Left colon (tissue), 2 donors: ENCODE data around the gene DLX5. TPM values are rescaled to one million over a fixed set of nuclear protein-coding genes. Genes with fewer than 3 reads are reported as not detected.

Experiments used
- ATAC-seq: fragments of 200-7000 bp; cut with Tn5 transposase; one replicate; pipeline ENCODE4 v1.9.1; 2020; ENCODE audit warnings: mild to moderate bottlenecking, moderate library complexity
- DNase-seq, 2 donors: peaks; one replicate each; pipeline ENCODE4 v3.0.0-alpha.2; 2020
- intact Hi-C, 2 donors: fragments of 100-400 bp; cut with DNase I in 1 of 2; cut with micrococcal nuclease in 1 of 2; formaldehyde crosslinking; loops; one replicate each; pipeline versions ENCODE4 v1.11.2 to v1.14.0; 2022; cut with DNase I, micrococcal nuclease
- total RNA-seq, 2 donors: library from RNA; stranded (reverse); fragmentation: NEBNext Ultra II Directional; extraction: Animal tissue kit (Norgen Biotek cat#: 25700); gene quantifications; one replicate each; pipeline ENCODE4 v1.2.1, GENCODE V29; 2021
- donor health status: DM: no; HTN: no; CAD: no.
- donor health status: DM: yes; HTN: yes; CAD: no.

Gene DLX5
- total RNA-seq, 2 donors from 2014 or later, result not detected

DNA sequence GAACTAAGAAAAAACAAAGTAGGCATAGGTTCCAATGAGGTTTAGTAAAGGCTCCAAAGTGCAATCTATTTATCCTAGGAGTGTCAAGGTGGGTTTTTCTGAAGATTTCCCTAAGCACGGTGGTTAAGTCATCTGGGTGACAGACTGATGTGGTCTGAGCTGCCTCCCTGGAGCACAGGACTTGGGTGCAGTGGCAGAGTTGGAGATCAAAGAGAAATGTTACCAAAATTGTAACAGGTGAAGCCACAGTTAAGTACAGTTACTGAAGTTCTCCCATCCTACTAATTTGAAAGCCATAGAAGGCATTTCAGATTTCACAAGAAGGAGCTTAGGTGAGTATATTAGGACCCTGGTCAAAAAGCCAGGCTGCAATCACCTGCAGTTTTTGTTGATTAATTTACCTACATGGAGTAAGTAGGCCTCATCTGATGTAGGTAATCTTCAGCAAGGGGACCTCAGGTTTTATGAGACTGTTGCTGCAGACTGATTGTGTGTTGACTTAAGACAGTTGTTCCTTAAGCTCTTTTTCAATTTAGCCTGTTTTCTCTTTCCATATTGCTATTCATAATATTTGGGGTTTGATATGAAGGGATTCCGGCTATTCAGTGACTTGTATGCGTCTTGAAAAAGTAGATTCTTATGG, 16.2 kb downstream of the DLX5 start:
- ATAC-seq (no peak), DNase-seq (no peak)
- intact Hi-C loops, result no loop called here

- ATAC-seq, result no peak
- DNase-seq, result no peak
- intact Hi-C loops, result no loop called here
Observed at GRCh38 chr7:97007583-97007861, 17.1 kb downstream of the DLX5 start.

DNA sequence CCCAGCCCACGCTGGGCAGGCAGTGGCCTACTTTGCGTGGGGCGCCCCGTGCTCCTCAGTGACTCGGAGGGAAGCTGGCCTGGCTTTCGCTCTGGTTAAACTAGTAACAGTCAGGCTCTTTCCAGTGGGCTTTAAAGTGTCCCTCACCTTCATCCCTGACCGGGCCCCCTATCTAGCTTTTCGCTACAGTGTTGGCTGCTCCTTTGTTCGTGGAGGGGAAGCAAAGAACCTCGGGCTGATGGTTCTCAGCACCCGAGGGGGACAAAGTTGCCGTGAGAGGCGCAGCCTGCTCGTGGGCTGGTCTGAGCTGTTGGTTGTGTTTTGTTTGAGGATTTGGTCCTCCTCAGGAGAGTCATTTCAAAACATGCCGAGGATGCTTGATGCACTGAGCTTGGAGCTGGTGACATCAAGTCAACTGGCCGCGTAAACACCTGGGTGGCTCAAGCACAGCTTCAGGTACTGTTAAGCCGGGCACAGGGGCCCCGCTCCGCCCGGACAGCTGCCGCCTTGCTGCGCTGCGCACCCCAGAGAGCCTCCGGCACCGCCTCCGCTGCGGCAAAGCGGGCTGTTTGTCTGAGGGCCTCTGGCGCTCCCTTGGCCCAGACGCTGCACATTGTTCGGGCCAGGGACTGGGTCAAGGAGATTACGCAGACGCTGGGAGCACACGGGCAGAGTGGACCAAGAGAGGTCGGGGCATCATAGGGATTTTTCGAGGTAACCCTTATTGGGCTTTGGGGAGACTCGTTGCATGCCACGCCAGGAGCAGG, 17.6 kb downstream of the DLX5 start:
- intact Hi-C loops, result no loop called here
- ATAC-seq (no peak), DNase-seq (no peak)

DNA sequence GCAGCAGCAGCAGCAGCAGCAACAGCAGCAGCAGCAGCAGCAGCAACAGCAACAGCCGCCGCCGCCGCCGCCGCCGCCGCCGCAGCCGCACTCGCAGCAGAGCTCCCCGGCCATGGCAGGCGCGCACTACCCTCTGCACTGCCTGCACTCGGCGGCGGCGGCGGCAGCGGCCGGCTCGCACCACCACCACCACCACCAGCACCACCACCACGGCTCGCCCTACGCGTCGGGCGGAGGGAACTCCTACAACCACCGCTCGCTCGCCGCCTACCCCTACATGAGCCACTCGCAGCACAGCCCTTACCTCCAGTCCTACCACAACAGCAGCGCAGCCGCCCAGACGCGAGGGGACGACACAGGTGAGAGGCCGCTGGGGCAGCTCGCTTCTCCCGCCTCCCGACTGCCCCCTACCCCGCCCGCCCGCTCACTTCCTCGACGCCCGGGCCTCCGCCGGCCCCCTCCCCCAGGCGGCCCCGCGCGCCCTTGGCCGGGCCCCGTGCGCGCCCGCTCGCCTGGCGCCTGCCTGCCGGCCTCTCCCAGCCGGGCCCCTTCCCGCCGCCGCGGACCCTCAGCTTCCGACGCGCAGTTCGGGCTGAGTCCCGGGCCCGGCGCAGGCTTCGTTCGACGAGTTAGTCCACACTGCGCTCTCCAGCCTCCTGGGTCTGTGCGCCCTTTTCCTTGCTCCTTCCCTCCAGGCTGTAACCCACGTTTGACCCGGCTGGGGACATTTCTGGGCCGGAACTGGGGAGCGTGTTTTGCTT, 18.4 kb downstream of the DLX5 start:
- DNase-seq, result peak in 1 of 2 donors; percentile 37
- peak; percentile 71 for ATAC-seq
- intact Hi-C loops, result no loop called here

- ATAC-seq, result peak; percentile 68
- DNase-seq, result peak in 1 of 2 donors; percentile 40
- intact Hi-C loops, result no loop called here
Observed at GRCh38 chr7:97005183-97006054, 19.2 kb downstream of the DLX5 start, which contains the start of gene DLX6. TSS of gene DLX6 (plus strand) at chr7:97005553. CDS start at chr7:97005978, 425 bp downstream.

GRCh38 chr7:97004247-97005182, 20.1 kb downstream of the DLX5 start:
- DNase-seq (no peak), ATAC-seq (no peak)
- intact Hi-C loops, result no loop called here

DNA sequence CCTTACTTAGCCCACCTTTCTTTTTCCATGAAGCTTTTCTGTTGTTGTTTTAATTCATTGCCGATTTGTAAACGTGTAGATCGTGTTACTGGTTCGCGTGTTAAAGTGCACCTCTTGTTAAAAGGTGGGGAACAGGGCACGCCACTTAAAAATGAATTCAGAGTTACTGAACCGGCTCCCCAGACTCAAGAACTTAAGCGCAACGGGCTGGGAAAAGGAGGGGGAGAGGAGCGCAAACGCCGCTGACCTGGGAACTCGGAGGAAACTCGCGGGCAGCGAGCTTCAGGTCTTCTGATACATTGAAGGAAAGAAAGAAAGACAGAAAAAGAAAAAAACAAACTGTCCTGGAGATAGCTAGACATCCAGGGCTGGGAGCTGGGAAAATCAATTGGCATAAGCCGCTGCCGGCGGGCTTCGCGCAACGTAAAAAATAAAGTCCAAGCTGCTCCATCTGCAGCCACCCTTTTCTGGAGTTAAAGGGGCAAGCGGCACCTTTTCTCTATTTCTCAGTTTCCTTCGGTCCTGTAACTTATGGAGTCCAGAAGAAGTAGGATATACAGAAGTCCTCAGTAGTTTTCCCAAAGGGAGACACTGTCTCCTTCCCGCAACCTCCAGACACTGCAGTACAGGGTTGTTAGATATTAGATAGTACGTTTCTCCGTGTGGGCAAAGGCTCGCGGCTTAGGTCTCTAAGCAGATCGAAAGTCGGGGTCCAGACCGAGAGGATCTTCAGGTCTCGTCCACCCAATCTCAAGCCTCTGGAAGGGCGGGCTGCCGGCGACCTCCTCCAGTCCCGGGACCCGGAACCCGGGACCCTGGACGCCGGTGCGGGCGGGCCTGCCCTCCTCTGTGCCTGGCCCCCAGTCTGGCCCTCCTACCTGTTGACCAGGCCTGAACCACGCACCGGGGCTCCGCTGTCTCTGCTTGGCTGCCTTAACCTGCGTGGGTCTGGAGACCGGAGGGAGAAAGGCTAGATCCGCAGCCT, 21.1 kb downstream of the DLX5 start:
- intact Hi-C loops, result no loop called here
- no peak for DNase-seq
- ATAC-seq, result no peak

- intact Hi-C loops, result no loop called here
- DNase-seq (peak in 1 of 2 donors; percentile 22), ATAC-seq (peak; percentile 81)
Observed at GRCh38 chr7:97002555-97003261, 21.9 kb downstream of the DLX5 start.

GRCh38 chr7:97001656-97002554, 22.7 kb downstream of the DLX5 start:
- ATAC-seq (no peak), DNase-seq (no peak)
- intact Hi-C loops, result no loop called here

DNA sequence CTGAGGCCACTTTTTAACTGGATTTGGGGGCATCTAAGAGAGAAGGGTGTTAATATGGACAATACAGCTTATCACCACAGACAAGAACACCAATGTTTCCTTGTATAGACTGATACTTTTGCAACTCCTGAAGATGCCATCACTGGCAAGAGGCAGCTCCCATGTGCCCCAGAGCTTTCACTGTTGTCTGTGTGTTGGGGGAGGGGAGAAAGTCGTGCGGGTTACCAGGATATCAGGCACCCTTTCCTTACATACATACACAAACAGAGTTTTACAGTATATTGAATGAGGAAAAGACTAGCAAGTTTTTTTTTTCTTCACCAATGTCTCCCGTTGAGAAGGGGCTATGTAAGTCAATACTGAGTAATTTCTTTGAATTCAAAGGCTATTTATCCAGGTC, 23.4 kb downstream of the DLX5 start:
- intact Hi-C loops, result no loop called here
- DNase-seq (no peak), ATAC-seq (no peak)

GRCh38 chr7:96998744-96999143, 25.9 kb downstream of the DLX5 start:
- intact Hi-C loops, result no loop called here
- no peak for DNase-seq
- no peak for ATAC-seq

- ATAC-seq (no peak), DNase-seq (no peak)
- intact Hi-C loops, result no loop called here
Observed at GRCh38 chr7:96998333-96998732, 26.3 kb downstream of the DLX5 start.

GRCh38 chr7:96997512-96998032, 27.1 kb downstream of the DLX5 start:
- ATAC-seq, result no peak
- intact Hi-C loops, result no loop called here
- DNase-seq, result no peak

DNA sequence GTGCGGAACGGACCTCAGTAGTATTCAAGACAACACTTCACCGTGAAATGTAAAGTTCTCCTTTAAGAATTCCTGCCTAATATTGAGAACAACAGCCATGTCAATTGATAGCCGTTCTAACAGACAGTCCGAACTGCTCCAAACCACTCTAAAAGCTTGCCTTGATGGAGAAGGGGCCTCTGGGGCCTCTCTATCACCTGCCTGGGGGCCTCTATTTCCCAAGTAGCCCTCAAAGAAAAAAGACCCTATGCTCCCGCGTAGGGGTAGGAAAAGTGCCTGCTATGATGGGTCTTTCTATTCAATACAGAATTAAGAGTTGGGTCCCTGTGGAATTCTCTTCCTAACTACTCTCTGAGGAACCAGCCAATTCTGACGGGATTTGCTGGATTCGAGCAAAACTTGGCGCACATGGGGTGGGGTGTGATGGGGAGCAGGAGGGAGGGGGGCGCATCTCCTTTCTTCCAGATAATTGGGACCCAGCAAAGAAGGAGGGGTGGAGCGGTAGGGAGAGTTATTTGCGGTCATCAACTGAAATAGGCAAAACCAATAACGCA, 27.6 kb downstream of the DLX5 start:
- intact Hi-C loops, result no loop called here
- ATAC-seq, result no peak
- no peak for DNase-seq
